HCT116 (cell line): ENCODE measurements around the gene IGSF21. TPM values are rescaled to one million over a fixed set of nuclear protein-coding genes. Genes with fewer than 3 reads are reported as not detected.

Experiments used
- ATAC-seq: fragments of 200-7000 bp; cut with Tn5 transposase; 2 replicates; pipeline ENCODE4 v1.9.1; 2020; ENCODE audit warnings: mild to moderate bottlenecking, moderate library complexity
- BruUV-seq: library from RNA; stranded (reverse); fragments of 400-500 nt; replicated peaks from 2 replicates; lab custom pipeline; 2021; lab: Mats Ljungman, UMichigan
- CTCF ChIA-PET: fragments of 300-600 bp; sonication (Branson Sonifier 250); formaldehyde crosslinking; loops from one replicate; lab custom pipeline; 2021; ENCODE audit warnings: antibody characterized with exemption; lab: Charles Lee
- POLR2A ChIA-PET: fragments of 300-600, 350-600 bp; sonication (Branson Sonifier 250); formaldehyde crosslinking; loops from one replicate; lab custom pipeline; 2021; ENCODE audit warnings: antibody characterized with exemption; lab: Charles Lee
- RAD21 ChIA-PET, 2 experiments: fragments of 300-600 bp; sonication (Branson Sonifier 250); formaldehyde crosslinking; loops; one replicate each; lab custom pipeline; 2023; ENCODE audit warnings: low total read pairs in 2 of 2; ENCODE audit not compliant: uncharacterized antibody in 2 of 2, unreplicated experiment in 2 of 2, low non-redundant PET in 1 of 2; lab: Charles Lee
- DNase-seq: peaks from one replicate; pipeline ENCODE4 v3.0.0-alpha.2; 2010; ENCODE audit warnings: low read depth, low spot score
- H2AFZ ChIP-seq: fragments of 200-600 bp; shearing (Covaris generic), sonication (generic); 2 replicates; pipeline ENCODE4 v1.6.1; 2017; ENCODE audit warnings: low read depth, mixed run types, mixed read lengths, antibody characterized with exemption, low read length; ENCODE audit not compliant: poor library complexity, severe bottlenecking
- H3K27ac ChIP-seq: 2 replicates; pipeline ENCODE4 v1.5.1; 2012; ENCODE audit warnings: low read depth, low read length
- H3K27me3 ChIP-seq: fragments of 200-600 bp; sonication (generic); 2 replicates; pipeline ENCODE4 v1.6.1; 2016; ENCODE audit warnings: mixed run types, low read length, mixed read lengths; ENCODE audit not compliant: insufficient read depth
- H3K36me3 ChIP-seq, 2 experiments: fragments of 200-500 bp in 1 of 2; fragments of 200-600 bp in 1 of 2; sonication (Bioruptor generic) in 1 of 2; sonication (generic) in 1 of 2; 2 replicates each; pipeline versions ENCODE4 v1.5.1 to v1.6.1; 2014 to 2016; ENCODE audit warnings: low read length in 2 of 2, inconsistent platforms in 1 of 2, mixed read lengths in 1 of 2, mixed run types in 1 of 2; ENCODE audit not compliant: insufficient read depth in 2 of 2, control insufficient read depth in 1 of 2
- H3K4me1 ChIP-seq, 2 experiments: fragments of 200-600 bp in 1 of 2; sonication (generic) in 1 of 2; 2 replicates each; pipeline versions ENCODE4 v1.5.1 to v1.6.1; 2012 to 2017; ENCODE audit warnings: low read length in 2 of 2, inconsistent platforms in 1 of 2, mild to moderate bottlenecking in 1 of 2, mixed read lengths in 1 of 2, mixed run types in 1 of 2, moderate library complexity in 1 of 2; ENCODE audit not compliant: insufficient read depth in 2 of 2, control insufficient read depth in 1 of 2
- H3K4me2 ChIP-seq: fragments of 200-600 bp; sonication (generic); 2 replicates; pipeline ENCODE4 v1.6.1; 2017; ENCODE audit warnings: mixed run types, low read length, mixed read lengths
- H3K4me3 ChIP-seq, 2 experiments: fragments of 200-600 bp in 1 of 2; sonication (generic) in 1 of 2; replicated peaks in 1 of 2; 2 replicates each; pipeline ENCODE4 v1.5.1; 2011 to 2016; ENCODE audit warnings: low read length in 2 of 2, control low read depth in 1 of 2, low read depth in 1 of 2, mild to moderate bottlenecking in 1 of 2, mixed read lengths in 1 of 2, mixed run types in 1 of 2
- H3K79me2 ChIP-seq: fragments of 200-600 bp; sonication (generic); 2 replicates; pipeline ENCODE4 v1.6.1; 2017; ENCODE audit warnings: mild to moderate bottlenecking, mixed run types, low read length, moderate library complexity, mixed read lengths; ENCODE audit not compliant: insufficient read depth
- H3K9ac ChIP-seq: fragments of 200-600 bp; sonication (generic); 2 replicates; pipeline ENCODE4 v1.6.1; 2016; ENCODE audit warnings: low read length, mixed read lengths
- H3K9me2 ChIP-seq: fragments of 200-600 bp; sonication (generic), shearing (Covaris generic); 2 replicates; pipeline ENCODE4 v1.6.1; 2017; ENCODE audit warnings: mixed run types, mild to moderate bottlenecking, moderate library complexity; ENCODE audit not compliant: insufficient read depth
- H3K9me3 ChIP-seq, 2 experiments: fragments of 200-500 bp in 1 of 2; fragments of 200-600 bp in 1 of 2; sonication (Bioruptor generic) in 1 of 2; sonication (generic) in 1 of 2; 2 replicates each; pipeline ENCODE4 v1.6.1; 2014 to 2017; ENCODE audit warnings: low read length in 2 of 2, mixed read lengths in 2 of 2, inconsistent platforms in 1 of 2, low read depth in 1 of 2, mild to moderate bottlenecking in 1 of 2, mixed run types in 1 of 2, moderate library complexity in 1 of 2; ENCODE audit not compliant: control insufficient read depth in 1 of 2, insufficient read depth in 1 of 2
- H4K20me1 ChIP-seq: fragments of 200-600 bp; sonication (generic), shearing (Covaris generic); 2 replicates; pipeline ENCODE4 v1.6.1; 2017; ENCODE audit warnings: mixed run types, mild to moderate bottlenecking, moderate library complexity; ENCODE audit not compliant: insufficient read depth
- CTCF ChIP-seq, 3 experiments: fragments of 200-600 bp in 1 of 3; sonication (generic) in 1 of 3; IDR thresholded peaks in 2 of 3; conservative IDR thresholded peaks in 1 of 3; 2 replicates each; pipeline ENCODE4 v1.5.1; 2012 to 2017; ENCODE audit warnings: low read depth in 2 of 3, low read length in 2 of 3, antibody characterized with exemption in 1 of 3, borderline replicate concordance in 1 of 3, control low read depth in 1 of 3, mild to moderate bottlenecking in 1 of 3, mixed read lengths in 1 of 3, mixed run types in 1 of 3, moderate library complexity in 1 of 3; ENCODE audit not compliant: insufficient read depth in 1 of 3
- EZH2 ChIP-seq: fragments of 200-600 bp; sonication (generic); IDR thresholded peaks from 2 replicates; pipeline ENCODE4 v1.6.1; 2017; ENCODE audit warnings: antibody characterized with exemption, mixed run types
- EZH2phosphoT487 ChIP-seq: fragments of 200-600 bp; IDR thresholded peaks from 2 replicates; pipeline ENCODE4 v1.6.1; 2018; ENCODE audit warnings: antibody characterized with exemption, borderline replicate concordance
- SIN3A ChIP-seq: IDR thresholded peaks from 2 replicates; pipeline ENCODE4 v1.6.1; 2012; ENCODE audit warnings: low read depth
- TCF7L2 ChIP-seq: IDR thresholded peaks from 2 replicates; pipeline ENCODE4 v1.7.0; 2011; ENCODE audit warnings: borderline replicate concordance, inconsistent platforms; ENCODE audit not compliant: insufficient read depth, insufficient read length; ENCODE audit errors: extremely low read depth
- ZFX ChIP-seq: fragments of 450-650 bp; IDR thresholded peaks from 2 replicates; pipeline ENCODE4 v1.6.1; 2017
- ZNF274 ChIP-seq: fragments of 200-500 bp; sonication (Bioruptor generic); IDR thresholded peaks from 2 replicates; pipeline ENCODE4 v1.6.1; 2014; ENCODE audit warnings: mild to moderate bottlenecking, low read depth, low read length, inconsistent platforms
- intact Hi-C: fragments of 100-400 bp; cut with micrococcal nuclease; formaldehyde crosslinking; loops from 2 replicates; pipeline ENCODE4 v1.10.0; 2022
- total RNA-seq: library from RNA; stranded (reverse); gene quantifications from one replicate; pipeline ENCODE4 v1.2.1, GENCODE V29; 2021; ENCODE audit not compliant: unreplicated experiment

IGSF21 gene
- total RNA-seq, 1 experiment from 2014 or later: not detected

GRCh38 chr1:18280956-18281355, 173.4 kb downstream of the IGSF21 start:
- Histone ChIP-seq H3K79me2 (no peaks in the 10 kb centered on the region), H3K9ac (no peak overlapping the region), H4K20me1 (no peaks in the 10 kb centered on the region), H3K27me3 (peaks cover 43% of the 10 kb centered on the region), H3K4me3 (no peak overlapping the region), H2AFZ (no peak overlapping the region), H3K9me2 (no peaks in the 10 kb centered on the region), H3K27ac (no peak overlapping the region), H3K36me3 (no peaks in the 10 kb centered on the region), H3K9me3 (no peaks in the 10 kb centered on the region), H3K4me1 (peaks cover 0 to 6% of the 10 kb centered on the region in 2 experiments; a peak in 1 of 4 replicates), H3K4me2 (no peak overlapping the region)
- TF ChIP-seq SIN3A (no peak), ZNF274 (no peak), TCF7L2 (no peak), ZFX (no peak), CTCF (IDR thresholded peaks at IDR 0.05 in 2 of 3, conservative IDR thresholded peaks at IDR 0.05 in 1 of 3; ENCODE audit: borderline replicate concordance in 1 of 3, insufficient read depth in 1 of 3, low read depth in 2 of 3, low read length in 2 of 3) (no peak), EZH2phosphoT487 (no peak), EZH2 (no peak)
- ChIA-PET RAD21 (no interaction called here), CTCF (no interaction called here), POLR2A (no interaction called here)
- intact Hi-C loops: no loop called here
- BruUV-seq: no TSS peak
- ATAC-seq: no peak
- DNase-seq: no peak
